Neural cell (in vitro differentiated cells): ENCODE measurements around the gene XXYLT1.

Experiments
- EP300 ChIP-seq: fragments of 450-650 bp; conservative IDR thresholded peaks from 2 replicates; pipeline ENCODE4 v1.6.1; 2014; ENCODE audit warnings: antibody characterized with exemption, mild to moderate bottlenecking, moderate library complexity; ENCODE audit not compliant: poor library complexity, severe bottlenecking
- EZH2 ChIP-seq: fragments of 200-600, 300-800 bp; shearing (Covaris generic), sonication (generic); IDR thresholded peaks from 2 replicates; pipeline ENCODE4 v1.6.1; 2014; ENCODE audit warnings: antibody characterized with exemption, low read length, borderline replicate concordance, mild to moderate bottlenecking; ENCODE audit not compliant: insufficient read depth, poor library complexity, severe bottlenecking
- MXI1 ChIP-seq: fragments of 450-650 bp; conservative IDR thresholded peaks from 2 replicates; pipeline ENCODE4 v1.6.1; 2014; ENCODE audit warnings: antibody characterized with exemption, mild to moderate bottlenecking; ENCODE audit not compliant: poor library complexity, severe bottlenecking
- POLR2AphosphoS5 ChIP-seq: IDR thresholded peaks from 2 replicates; pipeline ENCODE4 v1.6.1; 2012
- RAD21 ChIP-seq: fragments of 450-650 bp; conservative IDR thresholded peaks from 2 replicates; pipeline ENCODE4 v1.6.1; 2014; ENCODE audit warnings: antibody characterized with exemption, mild to moderate bottlenecking, moderate library complexity
- REST ChIP-seq: IDR thresholded peaks from 2 replicates; pipeline ENCODE4 v1.6.1; 2012; ENCODE audit warnings: borderline replicate concordance
- SMC3 ChIP-seq: fragments of 450-650 bp; conservative IDR thresholded peaks from 2 replicates; pipeline ENCODE4 v1.6.1; 2014; ENCODE audit warnings: antibody characterized with exemption, mild to moderate bottlenecking, moderate library complexity; ENCODE audit not compliant: poor library complexity
- TAF1 ChIP-seq: IDR thresholded peaks from 2 replicates; pipeline ENCODE4 v1.6.1; 2012; ENCODE audit warnings: low read depth
- TF ChIP-seq, protein P1 (sequence below): fragments of 450-650 bp; IDR thresholded peaks from 2 replicates; pipeline ENCODE4 v1.5.1; 2014; ENCODE audit warnings: antibody characterized with exemption, mild to moderate bottlenecking, moderate library complexity; ENCODE audit not compliant: poor library complexity, severe bottlenecking

DNA sequence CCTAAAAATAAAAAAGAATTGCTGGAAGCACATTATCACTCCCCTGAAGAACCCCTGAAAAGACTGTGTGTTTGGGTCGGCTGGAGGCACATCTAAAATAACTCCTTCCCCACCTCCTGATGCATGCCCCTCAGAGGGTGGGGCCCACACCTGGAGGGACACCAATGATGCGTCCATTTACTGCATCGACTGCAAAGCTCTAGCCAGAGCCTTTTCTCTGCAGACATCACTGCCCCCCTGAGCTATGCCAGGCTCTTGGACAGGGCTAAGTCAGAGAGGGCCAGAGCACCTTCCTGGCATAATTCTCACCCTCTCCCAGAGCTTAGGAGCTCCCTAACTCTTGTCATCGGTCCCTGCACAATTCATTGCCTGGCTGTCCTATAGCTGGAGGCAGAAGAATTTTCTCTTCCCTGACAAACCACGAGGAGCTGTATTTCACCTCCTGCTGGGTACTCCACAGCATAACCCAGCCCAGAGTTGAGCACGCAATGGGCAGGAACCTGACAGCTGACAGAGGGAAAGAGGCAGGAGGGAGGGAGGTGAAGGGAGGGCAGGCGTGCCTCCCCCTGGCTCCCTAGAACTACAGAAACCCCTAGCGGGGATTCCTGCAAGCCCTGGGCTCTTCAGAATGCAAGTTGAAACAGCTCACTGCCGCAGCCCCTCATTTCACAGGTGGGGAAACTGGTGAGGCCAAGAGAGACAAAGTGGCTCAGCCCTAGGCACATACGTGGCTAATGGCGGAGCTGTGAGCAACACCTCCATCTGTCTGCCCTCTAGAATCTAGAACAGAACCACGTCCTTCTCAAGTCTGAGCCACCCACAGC lies 46.6 kb downstream of the XXYLT1 start:
- no peak for TF ChIP-seq REST
- TF ChIP-seq, protein P1, sequence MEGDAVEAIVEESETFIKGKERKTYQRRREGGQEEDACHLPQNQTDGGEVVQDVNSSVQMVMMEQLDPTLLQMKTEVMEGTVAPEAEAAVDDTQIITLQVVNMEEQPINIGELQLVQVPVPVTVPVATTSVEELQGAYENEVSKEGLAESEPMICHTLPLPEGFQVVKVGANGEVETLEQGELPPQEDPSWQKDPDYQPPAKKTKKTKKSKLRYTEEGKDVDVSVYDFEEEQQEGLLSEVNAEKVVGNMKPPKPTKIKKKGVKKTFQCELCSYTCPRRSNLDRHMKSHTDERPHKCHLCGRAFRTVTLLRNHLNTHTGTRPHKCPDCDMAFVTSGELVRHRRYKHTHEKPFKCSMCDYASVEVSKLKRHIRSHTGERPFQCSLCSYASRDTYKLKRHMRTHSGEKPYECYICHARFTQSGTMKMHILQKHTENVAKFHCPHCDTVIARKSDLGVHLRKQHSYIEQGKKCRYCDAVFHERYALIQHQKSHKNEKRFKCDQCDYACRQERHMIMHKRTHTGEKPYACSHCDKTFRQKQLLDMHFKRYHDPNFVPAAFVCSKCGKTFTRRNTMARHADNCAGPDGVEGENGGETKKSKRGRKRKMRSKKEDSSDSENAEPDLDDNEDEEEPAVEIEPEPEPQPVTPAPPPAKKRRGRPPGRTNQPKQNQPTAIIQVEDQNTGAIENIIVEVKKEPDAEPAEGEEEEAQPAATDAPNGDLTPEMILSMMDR = no peak
- no peak for TF ChIP-seq RAD21
- no peak for TF ChIP-seq SMC3
- no peak for TF ChIP-seq POLR2AphosphoS5
- no peak for TF ChIP-seq EZH2
- no peak for TF ChIP-seq EP300
- TF ChIP-seq TAF1 = no peak
- TF ChIP-seq MXI1 = no peak
